GM12878 (cell line): ENCODE measurements around the gene CDC5L. TPM values are rescaled to one million over a fixed set of nuclear protein-coding genes. Genes with fewer than 3 reads are reported as not detected.

ENCODE experiments used
- ATAC-seq: fragments of 200-7000 bp; cut with Tn5 transposase; 3 replicates; pipeline ENCODE4 v1.9.1; 2020; ENCODE audit warnings: mild to moderate bottlenecking, moderate library complexity
- BruUV-seq: library from RNA; stranded (reverse); fragments of 400-500 nt; replicated peaks from 2 replicates; lab custom pipeline; 2021; lab: Mats Ljungman, UMichigan
- CTCF ChIA-PET: fragments of 300-600 bp; sonication (Branson Sonifier 250); formaldehyde crosslinking; extraction: SDS; loops from one replicate; lab custom pipeline; 2021; ENCODE audit warnings: inconsistent platforms; lab: Yijun Ruan, JAX
- POLR2A ChIA-PET: fragments of 350-600 bp; formaldehyde crosslinking; extraction: SDS; loops from one replicate; lab custom pipeline; 2021; ENCODE audit warnings: inconsistent platforms; lab: Charles Lee
- RAD21 ChIA-PET: fragments of 300-600 bp; sonication (Branson Sonifier 250); formaldehyde crosslinking; loops from one replicate; lab custom pipeline; 2023; ENCODE audit warnings: antibody characterized with exemption; ENCODE audit not compliant: unreplicated experiment; lab: Charles Lee
- SMC1A ChIA-PET: fragments of 300-600 bp; sonication (Branson Sonifier 250); formaldehyde crosslinking; loops from one replicate; lab custom pipeline; 2023; ENCODE audit not compliant: unreplicated experiment, uncharacterized antibody; lab: Charles Lee
- DNase-seq: peaks from one replicate; pipeline ENCODE4 v3.0.0-alpha.2; 2011; ENCODE audit warnings: low read depth, low spot score
- FAIRE-seq: peaks from 3 replicates; lab custom pipeline; 2011; peaks lifted over from hg19 to GRCh38; lab: Jason Lieb, UNC
- H2AFZ ChIP-seq: 2 replicates; pipeline ENCODE4 v1.6.0; 2011; ENCODE audit warnings: low read depth, low read length, control low read depth; ENCODE audit not compliant: control insufficient read depth
- H3K27ac ChIP-seq: 2 replicates; pipeline ENCODE4 v1.5.1; 2011; ENCODE audit warnings: control low read depth; ENCODE audit not compliant: control insufficient read depth, insufficient read depth
- H3K27me3 ChIP-seq, 2 experiments: replicated peaks in 1 of 2; 2 replicates each; pipeline versions ENCODE4 v1.6.0 to v1.6.1; 2011; ENCODE audit warnings: low read length in 1 of 2; ENCODE audit not compliant: control insufficient read depth in 2 of 2, insufficient read depth in 2 of 2
- H3K36me3 ChIP-seq, 2 experiments: 2 replicates each; pipeline ENCODE4 v1.5.1; 2011; ENCODE audit warnings: low read length in 1 of 2; ENCODE audit not compliant: control insufficient read depth in 2 of 2, insufficient read depth in 2 of 2
- H3K4me1 ChIP-seq: 2 replicates; pipeline ENCODE4 v1.6.1; 2011; ENCODE audit warnings: mild to moderate bottlenecking, low read length, moderate library complexity, mixed read lengths; ENCODE audit not compliant: control insufficient read depth, insufficient read depth
- H3K4me2 ChIP-seq: 2 replicates; pipeline ENCODE4 v1.6.0; 2011; ENCODE audit warnings: control low read depth; ENCODE audit not compliant: control insufficient read depth, insufficient read depth
- H3K4me3 ChIP-seq: fragments of 200-600 bp; sonication (generic); 2 replicates; pipeline ENCODE4 v1.5.1; 2016
- H3K79me2 ChIP-seq: 2 replicates; pipeline ENCODE4 v1.6.0; 2011; ENCODE audit warnings: low read length; ENCODE audit not compliant: control insufficient read depth, insufficient read depth
- H3K9ac ChIP-seq: 2 replicates; pipeline ENCODE4 v1.8.0; 2011; ENCODE audit warnings: low read length, control low read depth, mixed read lengths; ENCODE audit not compliant: control insufficient read depth, insufficient read depth
- H3K9me3 ChIP-seq: replicated peaks from 3 replicates; pipeline ENCODE4 v1.5.1; 2011; ENCODE audit warnings: mild to moderate bottlenecking, low read length; ENCODE audit not compliant: control insufficient read depth, insufficient read depth
- H4K20me1 ChIP-seq: 2 replicates; pipeline ENCODE4 v1.6.0; 2011; ENCODE audit not compliant: control insufficient read depth, insufficient read depth
- FOXK2 ChIP-seq: fragments of 450-650 bp; IDR thresholded peaks from 2 replicates; pipeline ENCODE4 v1.6.1; 2017; ENCODE audit warnings: mild to moderate bottlenecking, moderate library complexity
- HDAC6 ChIP-seq: fragments of 200-600 bp; sonication (generic); IDR thresholded peaks from one replicate; pipeline ENCODE4 v1.8.0; 2017; ENCODE audit warnings: antibody characterized with exemption; ENCODE audit not compliant: unreplicated experiment
- IRF4 ChIP-seq: IDR thresholded peaks from 2 replicates; pipeline ENCODE4 v1.6.1; 2011; ENCODE audit warnings: low read depth, low read length
- MEF2B ChIP-seq: fragments of 450-650 bp; IDR thresholded peaks from 2 replicates; pipeline ENCODE4 v1.6.1; 2018; ENCODE audit warnings: mild to moderate bottlenecking, moderate library complexity; ENCODE audit not compliant: partially characterized antibody, poor library complexity, severe bottlenecking
- NR2C2 ChIP-seq: IDR thresholded peaks from 2 replicates; pipeline ENCODE4 v1.6.1; 2011; ENCODE audit warnings: borderline replicate concordance, low read depth; ENCODE audit not compliant: control insufficient read depth, insufficient read length
- SMARCA5 ChIP-seq: fragments of 450-650 bp; IDR thresholded peaks from 2 replicates; pipeline ENCODE4 v1.6.1; 2017; ENCODE audit warnings: mild to moderate bottlenecking
- STAT1 ChIP-seq: fragments of 450-650 bp; conservative IDR thresholded peaks from 2 replicates; pipeline ENCODE4 v1.6.1; 2014; ENCODE audit warnings: antibody characterized with exemption, mild to moderate bottlenecking
- TARDBP ChIP-seq: IDR thresholded peaks from 2 replicates; pipeline ENCODE4 v1.6.1; 2016; ENCODE audit warnings: borderline replicate concordance
- TCF7 ChIP-seq: IDR thresholded peaks from 2 replicates; pipeline ENCODE4 v1.6.1; 2014; ENCODE audit warnings: antibody characterized with exemption, borderline replicate concordance
- WRNIP1 ChIP-seq: IDR thresholded peaks from 2 replicates; pipeline ENCODE4 v1.6.1; 2011; ENCODE audit warnings: low read depth, low read length, improper control_type of control experiment, borderline replicate concordance
- WGBS: methylation state at CpG from one replicate; pipeline ENCODE4 v1.1.6; 2016; ENCODE audit warnings: low lambda C conversion rate; ENCODE audit not compliant: insufficient replicate concordance, insufficient coverage; ENCODE audit errors: missing lambda C conversion rate; 5-methylcytosine and 5-hydroxymethylcytosine counted together
- in situ Hi-C: fragments of 300-500 bp; cut with MboI; formaldehyde crosslinking; loops from 9 replicates; pipeline ENCODE4 v1.14.3; 2018; ENCODE audit warnings: mixed read lengths
- intact Hi-C: fragments of 100-400 bp; cut with micrococcal nuclease; formaldehyde crosslinking; loops from one replicate; pipeline ENCODE4 v1.14.2; 2022; ENCODE audit not compliant: unreplicated experiment
- polyA plus RNA-seq, 11 experiments: library from polyadenylated mRNA; depleted of rRNA in 4 of 11; unstranded in 6 of 11; stranded (reverse) in 5 of 11; fragments of >200 nt; fragmentation: Nextera tagmentation in 4 of 11; fragmentation: Illumina TruSeq in 1 of 11; extraction: Ambion mirVana in 4 of 11; extraction: Trizol in 1 of 11; gene quantifications; 1 replicate in 1 of 11; 2 replicates in 10 of 11; pipeline versions ENCODE4 v1.2.1 to v1.2.3, GENCODE V29; 2011 to 2016; ENCODE audit warnings: inconsistent platforms in 2 of 11, missing spikeins in 2 of 11, low read depth in 1 of 11
- total RNA-seq, 4 experiments: library from RNA; depleted of rRNA in 3 of 4; stranded (reverse); fragments of >200 nt in 3 of 4; fragmentation: Illumina TruSeq in 1 of 4; extraction: Trizol in 1 of 4; gene quantifications; 2 replicates each; pipeline versions ENCODE4 v1.2.1 to v1.2.3, GENCODE V29; 2013 to 2021
- TF ChIP-seq, protein P1 (sequence below): fragments of 450-650 bp; IDR thresholded peaks from 2 replicates; pipeline ENCODE4 v1.6.1; 2017; ENCODE audit warnings: mild to moderate bottlenecking, moderate library complexity
- TF ChIP-seq, protein P2 (sequence below): IDR thresholded peaks from 2 replicates; pipeline ENCODE4 v1.6.1; 2011; ENCODE audit warnings: low read depth, low read length, improper control_type of control experiment, borderline replicate concordance
- TF ChIP-seq, protein P3 (sequence below): fragments of 450-650 bp; formaldehyde crosslinking; IDR thresholded peaks from 2 replicates; pipeline ENCODE4 v1.5.0; 2022; ENCODE audit warnings: mild to moderate bottlenecking, missing genetic modification characterization

Gene CDC5L
- total and polyA plus RNA-seq, 10 of the 15 experiments (the other 5 are each of a cell fraction or from before 2014, with no cell fraction given), result 13.2 to 29.4 (median 18.8) TPM

DNA sequence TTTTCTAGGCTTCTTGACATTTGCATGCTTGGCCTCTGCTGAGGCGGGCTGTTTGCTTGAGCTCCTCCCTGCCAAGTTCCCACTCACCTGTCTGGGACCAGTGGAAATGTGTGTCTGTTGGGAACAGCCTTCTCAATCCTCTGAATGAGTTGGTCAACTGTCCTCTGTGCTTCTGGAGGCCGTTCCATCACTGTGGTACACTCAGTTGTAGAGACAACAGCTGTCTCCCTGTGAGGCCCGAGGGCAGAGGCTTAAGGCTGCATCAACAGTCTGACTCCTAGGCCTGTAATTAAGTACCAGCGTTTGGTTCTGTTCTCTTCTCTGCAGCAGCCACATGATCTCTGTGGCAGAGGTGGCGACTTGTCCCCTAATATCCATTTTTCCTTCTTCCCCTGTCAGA lies 110.9 kb downstream of the CDC5L start (continued):
- TF ChIP-seq, protein P1, sequence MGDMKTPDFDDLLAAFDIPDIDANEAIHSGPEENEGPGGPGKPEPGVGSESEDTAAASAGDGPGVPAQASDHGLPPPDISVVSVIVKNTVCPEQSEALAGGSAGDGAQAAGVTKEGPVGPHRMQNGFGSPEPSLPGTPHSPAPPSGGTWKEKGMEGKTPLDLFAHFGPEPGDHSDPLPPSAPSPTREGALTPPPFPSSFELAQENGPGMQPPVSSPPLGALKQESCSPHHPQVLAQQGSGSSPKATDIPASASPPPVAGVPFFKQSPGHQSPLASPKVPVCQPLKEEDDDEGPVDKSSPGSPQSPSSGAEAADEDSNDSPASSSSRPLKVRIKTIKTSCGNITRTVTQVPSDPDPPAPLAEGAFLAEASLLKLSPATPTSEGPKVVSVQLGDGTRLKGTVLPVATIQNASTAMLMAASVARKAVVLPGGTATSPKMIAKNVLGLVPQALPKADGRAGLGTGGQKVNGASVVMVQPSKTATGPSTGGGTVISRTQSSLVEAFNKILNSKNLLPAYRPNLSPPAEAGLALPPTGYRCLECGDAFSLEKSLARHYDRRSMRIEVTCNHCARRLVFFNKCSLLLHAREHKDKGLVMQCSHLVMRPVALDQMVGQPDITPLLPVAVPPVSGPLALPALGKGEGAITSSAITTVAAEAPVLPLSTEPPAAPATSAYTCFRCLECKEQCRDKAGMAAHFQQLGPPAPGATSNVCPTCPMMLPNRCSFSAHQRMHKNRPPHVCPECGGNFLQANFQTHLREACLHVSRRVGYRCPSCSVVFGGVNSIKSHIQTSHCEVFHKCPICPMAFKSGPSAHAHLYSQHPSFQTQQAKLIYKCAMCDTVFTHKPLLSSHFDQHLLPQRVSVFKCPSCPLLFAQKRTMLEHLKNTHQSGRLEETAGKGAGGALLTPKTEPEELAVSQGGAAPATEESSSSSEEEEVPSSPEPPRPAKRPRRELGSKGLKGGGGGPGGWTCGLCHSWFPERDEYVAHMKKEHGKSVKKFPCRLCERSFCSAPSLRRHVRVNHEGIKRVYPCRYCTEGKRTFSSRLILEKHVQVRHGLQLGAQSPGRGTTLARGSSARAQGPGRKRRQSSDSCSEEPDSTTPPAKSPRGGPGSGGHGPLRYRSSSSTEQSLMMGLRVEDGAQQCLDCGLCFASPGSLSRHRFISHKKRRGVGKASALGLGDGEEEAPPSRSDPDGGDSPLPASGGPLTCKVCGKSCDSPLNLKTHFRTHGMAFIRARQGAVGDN, result no peak
- no peak for TF ChIP-seq SMARCA5
- TF ChIP-seq, all 136 proteins: peak for 0

DNA sequence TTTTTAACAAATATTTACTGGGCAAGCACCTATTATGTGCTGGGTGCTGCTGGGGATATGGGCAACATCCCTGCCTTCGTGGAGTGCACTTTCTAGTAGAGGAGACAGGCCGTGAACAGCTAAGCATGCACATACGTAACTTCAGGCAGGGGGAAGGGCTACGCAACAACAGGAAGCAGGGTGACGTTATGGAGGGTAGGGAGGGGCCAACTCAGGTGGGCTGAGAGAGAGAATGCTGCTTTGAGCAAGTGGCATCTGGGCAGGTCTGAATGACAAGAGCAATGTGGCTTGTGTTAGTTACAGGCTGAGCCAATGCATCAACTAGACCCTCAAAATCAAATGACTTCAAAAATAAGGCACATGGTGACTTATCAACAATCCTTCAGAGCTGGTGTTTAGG lies 112.1 kb downstream of the CDC5L start:
- no peaks in the 10 kb centered on the region for H4K20me1 ChIP-seq
- no peak overlapping the region for H3K27ac ChIP-seq
- no peak overlapping the region for H2AFZ ChIP-seq
- ATAC-seq (no peak), DNase-seq (no peak), FAIRE-seq (no peak)
- H3K79me2 ChIP-seq, result no peaks in the 10 kb centered on the region
- no TSS peak for BruUV-seq
- ChIA-PET SMC1A (interaction anchor here (1.6 kb wide), 1 partner anchor 9 kb away, joined by 3 read pairs; no protein-coding TSS in a partner anchor), RAD21 (no interaction called here), POLR2A (no interaction called here), CTCF (interaction anchor here (1.3 kb wide), 1 partner anchor 10 kb away, joined by 4 read pairs; no protein-coding TSS in a partner anchor)
- no peaks in the 10 kb centered on the region for H3K9me3 ChIP-seq
- H3K4me2 ChIP-seq, result no peak overlapping the region
- no peak for TF ChIP-seq MEF2B
- TF ChIP-seq, protein P2, sequence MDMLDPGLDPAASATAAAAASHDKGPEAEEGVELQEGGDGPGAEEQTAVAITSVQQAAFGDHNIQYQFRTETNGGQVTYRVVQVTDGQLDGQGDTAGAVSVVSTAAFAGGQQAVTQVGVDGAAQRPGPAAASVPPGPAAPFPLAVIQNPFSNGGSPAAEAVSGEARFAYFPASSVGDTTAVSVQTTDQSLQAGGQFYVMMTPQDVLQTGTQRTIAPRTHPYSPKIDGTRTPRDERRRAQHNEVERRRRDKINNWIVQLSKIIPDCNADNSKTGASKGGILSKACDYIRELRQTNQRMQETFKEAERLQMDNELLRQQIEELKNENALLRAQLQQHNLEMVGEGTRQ, result no peak
- TF ChIP-seq TCF7, result no peak
- no peak for TF ChIP-seq STAT1
- TF ChIP-seq, protein P3, sequence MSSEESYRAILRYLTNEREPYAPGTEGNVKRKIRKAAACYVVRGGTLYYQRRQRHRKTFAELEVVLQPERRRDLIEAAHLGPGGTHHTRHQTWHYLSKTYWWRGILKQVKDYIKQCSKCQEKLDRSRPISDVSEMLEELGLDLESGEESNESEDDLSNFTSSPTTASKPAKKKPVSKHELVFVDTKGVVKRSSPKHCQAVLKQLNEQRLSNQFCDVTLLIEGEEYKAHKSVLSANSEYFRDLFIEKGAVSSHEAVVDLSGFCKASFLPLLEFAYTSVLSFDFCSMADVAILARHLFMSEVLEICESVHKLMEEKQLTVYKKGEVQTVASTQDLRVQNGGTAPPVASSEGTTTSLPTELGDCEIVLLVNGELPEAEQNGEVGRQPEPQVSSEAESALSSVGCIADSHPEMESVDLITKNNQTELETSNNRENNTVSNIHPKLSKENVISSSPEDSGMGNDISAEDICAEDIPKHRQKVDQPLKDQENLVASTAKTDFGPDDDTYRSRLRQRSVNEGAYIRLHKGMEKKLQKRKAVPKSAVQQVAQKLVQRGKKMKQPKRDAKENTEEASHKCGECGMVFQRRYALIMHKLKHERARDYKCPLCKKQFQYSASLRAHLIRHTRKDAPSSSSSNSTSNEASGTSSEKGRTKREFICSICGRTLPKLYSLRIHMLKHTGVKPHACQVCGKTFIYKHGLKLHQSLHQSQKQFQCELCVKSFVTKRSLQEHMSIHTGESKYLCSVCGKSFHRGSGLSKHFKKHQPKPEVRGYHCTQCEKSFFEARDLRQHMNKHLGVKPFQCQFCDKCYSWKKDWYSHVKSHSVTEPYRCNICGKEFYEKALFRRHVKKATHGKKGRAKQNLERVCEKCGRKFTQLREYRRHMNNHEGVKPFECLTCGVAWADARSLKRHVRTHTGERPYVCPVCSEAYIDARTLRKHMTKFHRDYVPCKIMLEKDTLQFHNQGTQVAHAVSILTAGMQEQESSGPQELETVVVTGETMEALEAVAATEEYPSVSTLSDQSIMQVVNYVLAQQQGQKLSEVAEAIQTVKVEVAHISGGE, result no peak
- no peak for TF ChIP-seq FOXK2
- TF ChIP-seq WRNIP1, result no peak
- TF ChIP-seq HDAC6, result no peak
- TF ChIP-seq TARDBP, result no peak
- TF ChIP-seq IRF4, result no peak
- TF ChIP-seq NR2C2, result no peak
- H3K9ac ChIP-seq, result no peak overlapping the region
- H3K4me3 ChIP-seq, result no peak overlapping the region
- 0 out of 4 replicates have a peak, but pooled peaks cover 0 to 2% of the 10 kb centered on the region in 2 experiments for H3K27me3 ChIP-seq
- intact Hi-C loops (no loop called here), in situ Hi-C loops (no loop called here)
- no peaks in the 10 kb centered on the region; a peak in 1 of 4 replicates for H3K36me3 ChIP-seq
- no peaks in the 10 kb centered on the region for H3K4me1 ChIP-seq
- 16% methylated on average over 5 of the region's 5 CpGs for WGBS
